Endodermal cell (in vitro differentiated cells): Measurements from ENCODE around the gene TTC21A. TPM values are rescaled to one million over a fixed set of nuclear protein-coding genes. Genes with fewer than 3 reads are reported as not detected.

Experiments used
- DNase-seq: peaks from one replicate; pipeline ENCODE4 v3.0.0-alpha.2; 2017
- H3K27ac ChIP-seq: 2 replicates; pipeline ENCODE4 v1.5.1; 2013; ENCODE audit warnings: mild to moderate bottlenecking, low read depth, low read length, moderate library complexity
- H3K27me3 ChIP-seq: 2 replicates; pipeline ENCODE4 v1.6.1; 2013; ENCODE audit warnings: mild to moderate bottlenecking, low read length, moderate library complexity; ENCODE audit not compliant: insufficient read depth, control insufficient read depth, poor library complexity, severe bottlenecking
- H3K36me3 ChIP-seq: 2 replicates; pipeline ENCODE4 v1.7.0; 2013; ENCODE audit warnings: mild to moderate bottlenecking, low read length, moderate library complexity; ENCODE audit not compliant: control insufficient read depth, insufficient read depth
- H3K4me1 ChIP-seq: one replicate; pipeline ENCODE4 v1.7.0; 2013; ENCODE audit warnings: low read length; ENCODE audit not compliant: control insufficient read depth, insufficient read depth
- H3K4me3 ChIP-seq: 2 replicates; pipeline ENCODE4 v1.5.1; 2013; ENCODE audit warnings: mild to moderate bottlenecking, low read length, moderate library complexity
- H3K9ac ChIP-seq: 2 replicates; pipeline ENCODE4 v1.6.1; 2013; ENCODE audit warnings: mild to moderate bottlenecking, low read length, moderate library complexity; ENCODE audit not compliant: poor library complexity, severe bottlenecking; ENCODE audit errors: extremely low read depth
- H3K9me3 ChIP-seq: 2 replicates; pipeline ENCODE4 v1.6.1; 2013; ENCODE audit warnings: mild to moderate bottlenecking, low read length, moderate library complexity; ENCODE audit not compliant: control insufficient read depth
- H3K27ac Mint-ChIP-seq: 2 replicates; pipeline ENCODE4 v1.8.0; 2020; ENCODE audit warnings: mixed read lengths
- H3K27me3 Mint-ChIP-seq: 2 replicates; pipeline ENCODE4 v1.8.0; 2021; ENCODE audit warnings: mild to moderate bottlenecking, mixed read lengths; ENCODE audit not compliant: insufficient read depth
- H3K36me3 Mint-ChIP-seq: 2 replicates; pipeline ENCODE4 v1.8.0; 2020; ENCODE audit warnings: low read depth, mixed read lengths
- H3K4me1 Mint-ChIP-seq: 2 replicates; pipeline ENCODE4 v1.8.0; 2020; ENCODE audit warnings: mixed read lengths
- H3K4me3 Mint-ChIP-seq: 2 replicates; pipeline ENCODE4 v1.8.0; 2020; ENCODE audit warnings: mild to moderate bottlenecking, moderate library complexity, mixed read lengths
- H3K9me3 Mint-ChIP-seq: 2 replicates; pipeline ENCODE4 v1.8.0; 2020; ENCODE audit warnings: mild to moderate bottlenecking, mixed read lengths
- CTCF ChIP-seq: fragments of 200-600 bp; sonication (generic); conservative IDR thresholded peaks from 2 replicates; pipeline ENCODE4 v1.5.0; 2021; ENCODE audit warnings: antibody characterized with exemption, mild to moderate bottlenecking
- WGBS, 2 experiments: methylation state at CpG; one replicate each; pipeline versions ENCODE4 v1.1.5 to v1.1.7; 2013; ENCODE audit warnings: missing lambda C conversion rate in 2 of 2, mixed read lengths in 1 of 2; ENCODE audit not compliant: insufficient coverage in 1 of 2, insufficient read length in 1 of 2; 5-methylcytosine and 5-hydroxymethylcytosine counted together
- total RNA-seq, 2 donors: library from RNA; stranded (reverse); fragmentation: NEBNext Ultra II Directional in 1 of 2; extraction: Animal tissue kit (Norgen Biotek cat#: 25700) in 1 of 2; gene quantifications; 2 replicates in 1 of 2; 3 replicates in 1 of 2; pipeline ENCODE4 v1.2.1, GENCODE V29; 2021

Gene TTC21A
- total RNA-seq, 2 donors from 2014 or later = 5.7 to 5.8 TPM

DNA sequence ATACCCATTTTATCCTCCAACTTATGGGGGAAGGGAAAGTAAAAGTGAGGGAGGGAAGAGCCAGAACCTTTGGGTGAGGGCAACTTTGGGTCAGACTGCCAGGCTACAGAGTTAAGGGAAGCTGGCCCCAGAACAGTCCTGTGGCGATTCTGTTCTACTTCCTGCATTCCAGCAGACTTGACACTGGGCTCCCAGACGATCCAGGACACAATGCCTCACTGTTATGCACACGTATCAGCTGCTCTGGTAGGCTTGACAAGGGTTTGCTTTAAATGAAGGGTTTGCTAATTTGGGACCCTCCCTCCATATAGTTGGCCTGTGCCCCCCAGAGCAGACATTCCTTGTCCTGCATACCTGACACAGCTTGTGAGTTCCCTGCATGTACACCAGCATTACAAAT lies 10.7 kb upstream of the TTC21A start:
- peaks cover 63% of the 10 kb centered on the region for H3K36me3 ChIP-seq
- H3K27me3 ChIP-seq = no peaks in the 10 kb centered on the region
- H3K9me3 ChIP-seq = no peaks in the 10 kb centered on the region
- Mint-ChIP-seq H3K9me3 (no peaks in the 10 kb centered on the region), H3K27me3 (no peaks in the 10 kb centered on the region), H3K4me3 (no peak overlapping the region), H3K4me1 (no peaks in the 10 kb centered on the region), H3K36me3 (peaks cover 50% of the 10 kb centered on the region), H3K27ac (no peak overlapping the region)
- H3K27ac ChIP-seq = peak overlapping the region; percentile 69
- no peaks in the 10 kb centered on the region for H3K4me1 ChIP-seq
- no peak for TF ChIP-seq CTCF
- no peak for DNase-seq
- WGBS, 2 experiments = 40 to 80% methylated on average over 1 to 3 of the region's 3 CpGs
- no peak overlapping the region for H3K4me3 ChIP-seq
- H3K9ac ChIP-seq = no peak overlapping the region

- Mint-ChIP-seq H3K4me1 (no peaks in the 10 kb centered on the region), H3K9me3 (no peaks in the 10 kb centered on the region), H3K27ac (peak overlapping the region; percentile 55), H3K36me3 (peaks cover 40% of the 10 kb centered on the region), H3K4me3 (no peak overlapping the region), H3K27me3 (no peaks in the 10 kb centered on the region)
- no peak for TF ChIP-seq CTCF
- H3K27ac ChIP-seq = no peak overlapping the region
- no peak for DNase-seq
- 91 to 94% methylated on average over 6 to 8 of the region's 8 CpGs for WGBS, 2 experiments
- no peak overlapping the region for H3K4me3 ChIP-seq
- H3K27me3 ChIP-seq = no peaks in the 10 kb centered on the region
- peaks cover 56% of the 10 kb centered on the region for H3K36me3 ChIP-seq
- H3K9me3 ChIP-seq = no peaks in the 10 kb centered on the region
- H3K4me1 ChIP-seq = no peaks in the 10 kb centered on the region
- no peak overlapping the region for H3K9ac ChIP-seq
Observed at GRCh38 chr3:39097716-39098472, 9.6 kb upstream of the TTC21A start.

- Histone ChIP-seq H3K36me3 (peaks cover 50% of the 10 kb centered on the region), H3K4me3 (no peak overlapping the region), H3K9me3 (no peaks in the 10 kb centered on the region), H3K4me1 (no peaks in the 10 kb centered on the region), H3K27me3 (no peaks in the 10 kb centered on the region), H3K9ac (no peak overlapping the region), H3K27ac (no peak overlapping the region)
- H3K4me3 Mint-ChIP-seq = no peak overlapping the region
- no peak overlapping the region for H3K27ac Mint-ChIP-seq
- WGBS, 2 experiments = 92 to 95% methylated on average over 4 to 8 of the region's 8 CpGs
- H3K27me3 Mint-ChIP-seq = no peaks in the 10 kb centered on the region
- H3K36me3 Mint-ChIP-seq = peaks cover 35% of the 10 kb centered on the region
- no peaks in the 10 kb centered on the region for H3K9me3 Mint-ChIP-seq
- H3K4me1 Mint-ChIP-seq = no peaks in the 10 kb centered on the region
- TF ChIP-seq CTCF = no peak
- no peak for DNase-seq
Observed at GRCh38 chr3:39098473-39099000, 8.9 kb upstream of the TTC21A start.
